GM21529 (cell line): ENCODE data around the gene APBB1.
A peak's percentile ranks its signal among the peaks of the same experiment; 100 is the strongest.

Experiments
- ATAC-seq: cut with Tn5 transposase; IDR thresholded peaks from one replicate; pipeline ENCODE4 v1.9.1; 2021; ENCODE audit not compliant: unreplicated experiment

The APBB1 gene

DNA sequence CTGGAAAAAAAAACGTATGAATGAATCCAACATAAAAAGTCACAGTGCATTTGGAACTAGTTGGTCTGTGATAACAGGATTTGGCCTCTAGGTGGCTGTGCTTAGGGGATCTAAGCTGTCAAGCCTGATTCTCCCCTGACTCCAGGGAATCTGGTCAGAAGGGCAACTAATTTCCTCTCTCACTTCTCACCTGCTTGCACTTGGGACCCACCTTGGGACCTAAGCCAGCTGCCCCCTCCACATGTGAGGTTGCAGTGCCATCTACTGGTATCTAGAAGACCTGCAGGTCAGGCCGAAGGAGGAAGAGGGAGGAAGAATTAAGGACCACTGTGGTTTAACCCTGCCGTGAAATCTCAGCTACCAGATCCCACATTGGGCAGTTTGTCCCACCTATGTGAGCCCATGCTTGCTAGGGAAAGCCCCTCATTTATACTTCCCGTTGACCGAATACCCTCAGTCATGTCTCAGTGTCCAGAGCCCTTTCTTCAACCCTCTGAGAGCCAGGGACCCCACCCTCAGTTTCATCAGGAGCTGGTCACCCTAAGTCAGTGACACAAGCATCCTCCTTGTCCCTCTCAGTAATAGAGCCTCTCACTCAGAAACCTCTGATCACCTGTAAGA lies 65.4 kb downstream of the APBB1 start:
- ATAC-seq = peak; percentile 76

DNA sequence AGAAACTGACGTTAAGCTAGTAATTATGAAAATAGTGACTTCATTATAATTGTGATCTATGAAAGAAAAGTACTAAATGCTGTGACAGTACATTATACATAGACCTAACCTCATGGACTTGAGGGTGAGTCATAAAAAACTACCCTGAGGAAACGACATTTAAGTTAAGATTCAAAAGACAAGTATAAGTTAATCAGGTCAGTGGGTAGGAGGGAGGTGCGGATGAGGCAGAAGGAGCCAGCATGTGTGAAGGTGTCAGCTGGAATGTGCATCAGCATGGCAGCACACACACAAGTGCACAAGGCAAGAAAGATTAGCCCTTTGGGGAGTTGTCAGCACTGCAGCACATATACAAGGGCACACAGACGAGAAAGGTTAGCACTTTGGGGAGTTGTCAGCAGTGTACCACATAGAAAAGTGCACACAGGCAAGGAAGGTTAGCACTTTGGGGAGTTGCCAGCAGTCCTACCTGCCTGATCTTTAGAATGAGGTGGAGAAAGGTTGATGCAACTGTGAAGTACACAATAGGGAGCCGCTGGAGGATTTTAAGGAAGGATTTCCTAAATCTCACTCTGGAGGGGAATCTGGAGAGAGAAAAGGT lies 67.0 kb downstream of the APBB1 start:
- no peak for ATAC-seq

DNA sequence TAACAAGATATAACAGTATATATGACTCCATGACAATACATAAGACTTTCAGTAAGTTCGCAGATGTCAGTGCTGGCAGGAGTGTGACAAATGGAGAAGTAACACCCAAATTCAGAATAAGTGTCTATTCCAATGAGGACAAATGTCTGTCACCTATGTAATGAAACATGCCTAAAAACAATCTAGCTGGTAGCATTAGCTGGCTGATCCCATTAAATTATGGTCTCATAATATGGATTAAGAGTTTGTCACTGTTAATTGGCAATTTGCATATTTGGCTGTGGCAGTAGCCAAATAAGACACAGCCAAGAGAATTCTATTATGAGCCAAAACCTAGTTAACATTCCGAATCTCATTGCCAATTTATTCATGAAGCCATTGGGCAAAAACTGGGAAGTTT lies 68.4 kb downstream of the APBB1 start:
- ATAC-seq = no peak

DNA sequence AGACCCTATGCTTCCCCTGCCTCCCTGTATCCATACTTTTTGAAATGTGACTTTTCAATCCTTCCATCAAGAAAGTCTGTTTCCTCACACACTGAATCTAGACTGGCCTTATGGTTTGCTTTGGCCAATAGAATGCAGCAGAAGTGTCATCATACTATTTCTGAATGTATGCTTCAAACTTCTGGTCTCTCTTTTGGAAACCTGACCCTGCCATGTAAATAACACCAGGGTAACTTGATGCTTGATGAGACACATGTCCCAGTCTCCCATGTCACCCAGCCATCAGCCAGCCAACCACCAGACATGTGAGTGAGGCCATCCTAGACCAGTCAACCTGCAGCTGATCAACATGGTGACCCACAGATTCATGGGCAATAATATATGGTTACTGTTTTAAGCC lies 68.9 kb downstream of the APBB1 start:
- ATAC-seq = no peak

DNA sequence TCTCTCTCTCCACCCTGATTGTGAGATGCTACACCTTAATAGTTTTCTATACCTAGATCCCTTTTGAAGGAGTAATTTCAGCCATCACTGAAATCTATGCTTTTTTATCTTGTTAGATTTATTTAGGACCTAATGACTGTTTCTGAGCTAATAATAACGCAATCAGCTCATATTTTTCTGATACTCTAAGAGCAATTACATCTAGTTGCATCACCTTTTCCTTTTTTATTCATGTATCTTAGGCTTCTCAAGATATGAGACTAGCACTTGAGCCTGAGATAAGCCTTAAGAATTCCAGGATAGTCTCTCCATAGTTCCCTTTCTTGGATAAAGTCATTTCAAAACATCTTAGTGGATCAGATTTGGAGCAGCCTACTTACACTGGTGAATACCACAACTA lies 73.5 kb downstream of the APBB1 start:
- no peak for ATAC-seq
